ENCODE measurements around the gene PAOX. TPM values are rescaled to one million over a fixed set of nuclear protein-coding genes. Genes with fewer than 3 reads are reported as not detected.

Gene PAOX
- total and polyA plus RNA-seq, 2 donors from 2014 or later, result 7.0 to 14.4 TPM

- Histone ChIP-seq H3K4me1 (ENCODE audit: control insufficient read depth in 2 of 3, insufficient read depth in 2 of 3, low read depth in 1 of 3, low read length in 3 of 3) (no peaks in the 10 kb centered on the region), H3K4me3 (ENCODE audit: low read length in 3 of 3) (no peak overlapping the region), H3K9me3 (ENCODE audit: control insufficient read depth in 2 of 3, insufficient read depth in 1 of 3, low read length in 3 of 3) (no peaks in the 10 kb centered on the region), H3K36me3 (ENCODE audit: control insufficient read depth in 2 of 3, insufficient read depth in 3 of 3, low read length in 3 of 3) (peaks cover 3 to 42% (median 23%) of the 10 kb centered on the region in 3 donors), H3K27ac (ENCODE audit: low read depth in 2 of 2, low read length in 2 of 2) (no peak overlapping the region), H3K27me3 (ENCODE audit: control insufficient read depth, insufficient read depth, low read length) (no peaks in the 10 kb centered on the region), H3K9ac (ENCODE audit: low read length in 3 of 3) (no peak overlapping the region)
- intact Hi-C loops (cut with DNase I), result no loop called here
- DNase-seq (peak in 1 of 5 donors; percentile 66), FAIRE-seq (no peak)
- TF ChIP-seq, protein P1, sequence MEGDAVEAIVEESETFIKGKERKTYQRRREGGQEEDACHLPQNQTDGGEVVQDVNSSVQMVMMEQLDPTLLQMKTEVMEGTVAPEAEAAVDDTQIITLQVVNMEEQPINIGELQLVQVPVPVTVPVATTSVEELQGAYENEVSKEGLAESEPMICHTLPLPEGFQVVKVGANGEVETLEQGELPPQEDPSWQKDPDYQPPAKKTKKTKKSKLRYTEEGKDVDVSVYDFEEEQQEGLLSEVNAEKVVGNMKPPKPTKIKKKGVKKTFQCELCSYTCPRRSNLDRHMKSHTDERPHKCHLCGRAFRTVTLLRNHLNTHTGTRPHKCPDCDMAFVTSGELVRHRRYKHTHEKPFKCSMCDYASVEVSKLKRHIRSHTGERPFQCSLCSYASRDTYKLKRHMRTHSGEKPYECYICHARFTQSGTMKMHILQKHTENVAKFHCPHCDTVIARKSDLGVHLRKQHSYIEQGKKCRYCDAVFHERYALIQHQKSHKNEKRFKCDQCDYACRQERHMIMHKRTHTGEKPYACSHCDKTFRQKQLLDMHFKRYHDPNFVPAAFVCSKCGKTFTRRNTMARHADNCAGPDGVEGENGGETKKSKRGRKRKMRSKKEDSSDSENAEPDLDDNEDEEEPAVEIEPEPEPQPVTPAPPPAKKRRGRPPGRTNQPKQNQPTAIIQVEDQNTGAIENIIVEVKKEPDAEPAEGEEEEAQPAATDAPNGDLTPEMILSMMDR (IDR thresholded peaks at IDR 0.05; ENCODE audit: borderline replicate concordance, extremely low read depth, insufficient read depth), result no peak
Measured at GRCh38 chr10:133401981-133402725, 23.1 kb downstream of the PAOX start.

DNA sequence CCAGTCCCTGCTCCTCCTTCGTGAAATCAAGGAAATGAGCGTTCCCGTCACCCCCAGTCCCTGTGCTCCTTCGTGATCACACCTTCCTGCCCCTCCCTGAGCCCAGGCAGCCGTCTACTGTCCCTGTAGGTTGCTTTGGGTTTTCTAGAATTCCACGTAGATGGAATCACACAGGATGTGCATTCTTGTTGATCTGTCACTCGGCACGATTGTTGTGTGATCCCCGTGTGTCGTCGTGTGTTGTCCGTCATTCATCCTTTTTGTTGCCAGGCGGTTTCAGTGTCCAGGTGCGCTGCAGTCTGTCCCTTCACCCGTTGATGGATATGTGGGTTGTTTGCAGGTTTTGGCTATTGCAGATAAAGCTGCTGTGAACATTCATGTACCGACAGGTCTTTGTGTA lies 24.3 kb downstream of the PAOX start:
- FAIRE-seq, result no peak
- H3K27me3 ChIP-seq (ENCODE audit: control insufficient read depth, insufficient read depth, low read length), result no peaks in the 10 kb centered on the region
- TF ChIP-seq, protein P1 (IDR thresholded peaks at IDR 0.05; ENCODE audit: borderline replicate concordance, extremely low read depth, insufficient read depth), result no peak
- DNase-seq, result no peak
- no peak overlapping the region for H3K9ac ChIP-seq (ENCODE audit: low read length in 3 of 3)
- H3K4me1 ChIP-seq (ENCODE audit: control insufficient read depth in 2 of 3, insufficient read depth in 2 of 3, low read depth in 1 of 3, low read length in 3 of 3), result no peaks in the 10 kb centered on the region
- no peaks in the 10 kb centered on the region for H3K9me3 ChIP-seq (ENCODE audit: control insufficient read depth in 2 of 3, insufficient read depth in 1 of 3, low read length in 3 of 3)
- no peak overlapping the region for H3K4me3 ChIP-seq (ENCODE audit: low read length in 3 of 3)
- peaks cover 9 to 36% (median 18%) of the 10 kb centered on the region in 3 donors for H3K36me3 ChIP-seq (ENCODE audit: control insufficient read depth in 2 of 3, insufficient read depth in 3 of 3, low read length in 3 of 3)
- intact Hi-C loops (cut with DNase I), result no loop called here
- H3K27ac ChIP-seq (ENCODE audit: low read depth in 2 of 2, low read length in 2 of 2), result no peak overlapping the region

GRCh38 chr10:133403784-133404183 lies 24.7 kb downstream of the PAOX start:
- H3K27ac ChIP-seq (ENCODE audit: low read depth in 2 of 2, low read length in 2 of 2), result no peak overlapping the region
- H3K9me3 ChIP-seq (ENCODE audit: control insufficient read depth in 2 of 3, insufficient read depth in 1 of 3, low read length in 3 of 3), result no peaks in the 10 kb centered on the region
- intact Hi-C loops (cut with DNase I), result no loop called here
- H3K9ac ChIP-seq (ENCODE audit: low read length in 3 of 3), result no peak overlapping the region
- no peak for FAIRE-seq
- DNase-seq, result no peak
- H3K4me1 ChIP-seq (ENCODE audit: control insufficient read depth in 2 of 3, insufficient read depth in 2 of 3, low read depth in 1 of 3, low read length in 3 of 3), result no peaks in the 10 kb centered on the region
- peaks cover 9 to 32% (median 17%) of the 10 kb centered on the region in 3 donors for H3K36me3 ChIP-seq (ENCODE audit: control insufficient read depth in 2 of 3, insufficient read depth in 3 of 3, low read length in 3 of 3)
- no peaks in the 10 kb centered on the region for H3K27me3 ChIP-seq (ENCODE audit: control insufficient read depth, insufficient read depth, low read length)
- TF ChIP-seq, protein P1 (IDR thresholded peaks at IDR 0.05; ENCODE audit: borderline replicate concordance, extremely low read depth, insufficient read depth), result no peak
- H3K4me3 ChIP-seq (ENCODE audit: low read length in 3 of 3), result no peak overlapping the region

All from kidney (tissue), 14 donors.